Activated naive CD4-positive, alpha-beta T cell treated with anti-CD3 and anti-CD28 coated beads, Interleukin-2, amount 10 ng/mL, durations not matched to agents 7 days and 5 days (primary cell): ENCODE measurements around the gene B3GAT1.
A peak's percentile ranks its signal among the peaks of the same experiment; 100 is the strongest.

Experiments used
- CTCF ChIA-PET: fragments of 350-600 bp; sonication (Branson Sonifier 250); formaldehyde crosslinking; loops from one replicate; lab custom pipeline; 2021; ENCODE audit warnings: antibody characterized with exemption; lab: Charles Lee
- DNase-seq: peaks from one replicate; pipeline ENCODE4 v3.0.0-alpha.2; 2020
- H3K27ac Mint-ChIP-seq: one replicate; pipeline ENCODE4 v1.8.0; 2021; ENCODE audit warnings: mild to moderate bottlenecking, moderate library complexity, mixed read lengths
- H3K27me3 Mint-ChIP-seq: one replicate; pipeline ENCODE4 v1.8.0; 2021; ENCODE audit warnings: mild to moderate bottlenecking, mixed read lengths
- H3K36me3 Mint-ChIP-seq: one replicate; pipeline ENCODE4 v1.8.0; 2021; ENCODE audit warnings: mixed read lengths
- H3K4me1 Mint-ChIP-seq: one replicate; pipeline ENCODE4 v1.8.0; 2021; ENCODE audit warnings: mixed read lengths
- H3K4me3 Mint-ChIP-seq: one replicate; pipeline ENCODE4 v1.8.0; 2021; ENCODE audit warnings: mild to moderate bottlenecking, moderate library complexity, mixed read lengths
- H3K9me3 Mint-ChIP-seq: one replicate; pipeline ENCODE4 v1.8.0; 2021; ENCODE audit warnings: mixed read lengths

The B3GAT1 gene

DNA sequence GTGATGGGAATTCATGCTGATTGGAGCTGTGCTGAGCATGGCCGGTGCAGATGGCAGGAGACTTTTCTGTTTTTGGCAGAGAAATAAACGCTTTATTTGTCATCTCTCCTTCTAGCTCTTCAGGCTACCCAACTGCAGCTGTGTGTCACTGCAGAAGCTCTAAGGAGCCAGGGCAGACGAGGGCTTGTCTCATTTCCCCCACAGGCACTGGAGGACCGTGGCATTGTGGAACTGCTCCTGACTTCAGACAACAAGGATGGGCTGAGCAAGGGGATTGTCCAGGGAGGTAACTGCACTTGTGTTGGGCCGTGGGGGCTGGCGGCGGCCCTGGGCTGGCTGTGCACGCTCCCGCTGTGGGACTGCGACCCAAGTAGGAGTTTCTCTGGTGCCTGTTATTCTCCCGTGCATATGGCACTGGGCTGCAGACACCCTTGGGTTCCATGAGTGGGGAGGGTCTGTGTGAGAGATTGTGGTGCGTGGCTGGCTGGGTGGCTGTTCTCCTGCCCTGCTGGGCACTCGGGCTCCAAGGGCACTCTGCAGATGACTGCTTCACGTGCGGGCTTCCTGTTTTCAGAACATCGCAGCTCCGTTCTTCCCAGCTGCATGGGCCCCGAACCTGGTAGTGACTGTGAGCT lies 53.1 kb downstream of the B3GAT1 start:
- H3K4me1 Mint-ChIP-seq, result peaks cover 23% of the 10 kb centered on the region
- H3K27ac Mint-ChIP-seq, result no peak overlapping the region
- H3K4me3 Mint-ChIP-seq, result no peak overlapping the region
- H3K36me3 Mint-ChIP-seq, result no peaks in the 10 kb centered on the region
- H3K27me3 Mint-ChIP-seq, result peaks cover 24% of the 10 kb centered on the region
- CTCF ChIA-PET, result interaction anchor here (1.0 to 1.8 kb wide), 5 partner anchors 9 to 508 kb away, joined by 3 to 6 read pairs (median 3); no protein-coding TSS in a partner anchor
- DNase-seq, result no peak
- no peaks in the 10 kb centered on the region for H3K9me3 Mint-ChIP-seq

DNA sequence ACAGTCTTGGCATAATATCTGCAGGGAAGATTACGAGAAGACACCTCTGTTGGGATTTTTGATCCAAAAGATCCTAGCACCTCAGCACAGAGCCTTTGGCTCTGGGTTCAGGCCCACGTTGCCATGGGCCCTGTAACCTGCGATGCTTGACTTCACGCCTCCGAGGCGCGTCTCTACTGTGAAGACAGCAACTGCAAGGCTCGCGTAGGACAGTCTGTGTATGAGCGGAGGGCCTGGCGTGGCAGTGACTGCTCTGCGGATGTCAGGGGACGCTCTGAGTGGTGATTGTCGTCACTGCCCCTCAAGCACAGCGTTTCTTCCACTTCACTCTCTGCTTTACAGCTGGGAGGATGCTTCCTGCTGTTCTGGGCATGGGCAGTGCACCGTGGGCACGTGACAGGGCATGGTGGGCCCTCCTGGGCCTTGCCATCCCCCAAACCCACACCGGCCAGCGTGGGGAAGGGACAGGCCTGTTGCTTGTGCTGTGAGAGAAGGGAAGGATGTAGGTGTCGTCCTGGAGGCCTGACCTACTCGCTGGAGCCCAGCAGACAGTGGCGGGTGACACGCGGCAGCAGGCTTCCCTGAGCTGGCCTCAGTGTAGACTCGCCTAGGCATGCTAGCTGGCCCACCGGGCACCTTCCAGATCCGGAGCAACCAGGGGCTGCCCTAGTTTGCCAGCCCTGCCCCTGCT lies 53.7 kb downstream of the B3GAT1 start:
- Mint-ChIP-seq H3K27ac (no peak overlapping the region), H3K9me3 (no peaks in the 10 kb centered on the region), H3K4me1 (peaks cover 23% of the 10 kb centered on the region), H3K36me3 (no peaks in the 10 kb centered on the region), H3K27me3 (peaks cover 24% of the 10 kb centered on the region), H3K4me3 (no peak overlapping the region)
- CTCF ChIA-PET, result no interaction called here
- no peak for DNase-seq

DNA sequence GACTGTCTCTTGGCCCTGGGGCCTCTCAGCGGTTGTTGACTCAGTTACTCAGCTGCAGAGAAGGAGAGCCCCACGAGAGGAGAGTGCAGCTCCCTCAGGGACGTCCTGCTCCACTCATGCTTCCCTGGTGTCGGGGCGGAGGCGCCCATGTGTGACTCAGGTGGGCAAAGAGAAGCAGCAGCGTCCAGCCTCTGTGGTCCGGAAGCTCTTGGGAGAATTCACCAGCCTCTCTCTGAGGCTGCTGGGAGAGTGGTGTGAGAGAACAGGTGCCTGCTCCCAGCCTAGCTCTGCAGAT lies 54.5 kb downstream of the B3GAT1 start:
- Mint-ChIP-seq H3K4me1 (peaks cover 23% of the 10 kb centered on the region), H3K27me3 (peaks cover 21% of the 10 kb centered on the region), H3K27ac (no peak overlapping the region), H3K9me3 (no peaks in the 10 kb centered on the region), H3K36me3 (no peaks in the 10 kb centered on the region), H3K4me3 (no peak overlapping the region)
- CTCF ChIA-PET, result no interaction called here
- DNase-seq, result no peak

DNA sequence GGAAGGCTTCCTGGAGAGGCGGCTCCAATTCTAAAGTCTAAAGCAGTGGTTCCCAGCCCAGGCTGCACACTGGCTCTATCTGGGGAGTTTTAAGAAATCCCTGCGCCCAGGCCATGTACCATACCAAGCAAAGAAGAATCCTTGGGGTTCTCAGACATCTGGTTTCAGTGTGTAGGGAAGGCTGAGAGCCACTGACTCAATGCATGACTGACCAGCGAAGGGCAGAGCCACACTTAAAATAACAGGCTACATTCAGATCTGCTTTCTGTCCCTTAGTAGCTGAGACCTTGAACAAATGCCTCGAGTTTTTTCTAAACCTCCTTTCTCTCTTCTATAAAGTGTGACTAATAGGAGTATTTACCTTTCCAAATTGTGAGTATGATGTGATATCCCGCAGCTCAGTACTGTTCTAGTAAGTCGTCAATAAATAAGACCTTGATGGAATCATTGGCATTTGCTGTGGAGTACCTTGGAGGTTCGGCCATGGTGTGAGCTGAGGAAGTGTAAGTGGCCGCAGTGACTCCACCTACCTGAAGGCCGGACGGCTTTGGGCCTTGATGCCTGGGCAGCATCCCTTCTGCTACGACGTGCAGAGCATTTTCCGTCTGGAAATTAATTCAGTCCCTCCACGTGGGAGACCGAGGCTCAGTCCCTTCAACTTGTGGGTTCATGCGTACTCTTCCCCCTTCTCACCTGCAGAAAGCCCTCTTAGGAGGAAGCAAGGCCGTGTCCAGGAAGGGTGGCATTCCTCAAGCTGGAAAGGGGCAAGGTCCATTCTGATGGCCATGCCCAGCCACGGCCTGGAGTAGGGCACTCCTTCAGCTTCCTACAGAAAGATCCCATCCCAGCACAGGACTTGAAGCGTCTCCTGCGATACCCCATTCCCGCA lies 55.1 kb downstream of the B3GAT1 start:
- no peak overlapping the region for H3K4me3 Mint-ChIP-seq

DNA sequence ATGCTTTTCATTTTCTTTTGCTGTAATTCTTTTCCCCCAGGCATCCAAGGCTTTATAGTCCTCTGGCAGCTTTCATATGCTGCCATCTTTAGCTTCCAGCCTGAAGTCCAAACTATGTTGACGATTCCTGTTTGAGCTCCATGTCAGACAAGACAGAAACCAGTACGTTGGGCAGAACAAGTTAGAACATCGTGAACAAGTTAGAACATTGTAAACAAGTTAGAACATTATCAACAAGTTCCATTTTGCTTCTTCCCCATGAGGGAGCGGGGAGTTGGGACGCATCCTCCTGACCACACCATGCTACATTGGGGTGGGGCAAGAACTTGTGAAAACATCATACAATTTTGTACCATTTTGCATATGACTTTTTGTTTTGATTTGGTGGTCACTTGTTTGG lies 56.4 kb downstream of the B3GAT1 start:
- H3K9me3 Mint-ChIP-seq, result no peaks in the 10 kb centered on the region
- H3K4me1 Mint-ChIP-seq, result peaks cover 16% of the 10 kb centered on the region
- CTCF ChIA-PET, result no interaction called here
- peaks cover 21% of the 10 kb centered on the region for H3K27me3 Mint-ChIP-seq
- no peak overlapping the region for H3K27ac Mint-ChIP-seq
- DNase-seq, result no peak
- no peak overlapping the region for H3K4me3 Mint-ChIP-seq
- H3K36me3 Mint-ChIP-seq, result no peaks in the 10 kb centered on the region

More for the DNA sequence above, 55.1 kb downstream of the B3GAT1 start:
- Mint-ChIP-seq H3K27me3 (peaks cover 21% of the 10 kb centered on the region), H3K27ac (no peak overlapping the region), H3K36me3 (no peaks in the 10 kb centered on the region), H3K9me3 (no peaks in the 10 kb centered on the region), H3K4me1 (peaks cover 20% of the 10 kb centered on the region)
- CTCF ChIA-PET, result no interaction called here
- DNase-seq, result no peak

DNA sequence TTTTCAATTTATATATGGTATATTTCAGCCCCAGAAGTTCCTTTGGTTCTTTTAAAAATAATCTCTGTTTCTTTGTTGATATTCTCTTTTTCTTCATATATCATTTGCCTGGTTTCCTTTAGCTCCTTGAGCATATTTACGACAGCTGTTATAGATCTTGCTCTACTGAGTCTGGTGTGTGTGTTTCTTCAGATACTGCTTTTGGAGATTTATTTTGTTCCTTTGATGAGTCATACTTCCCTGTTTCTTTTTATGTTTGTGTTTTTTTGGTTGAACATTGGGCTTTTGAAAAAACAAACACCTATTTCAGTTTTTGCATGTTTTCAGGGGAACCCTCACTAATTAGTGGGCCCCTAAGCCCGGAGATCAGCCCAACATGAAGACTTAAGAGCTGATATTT lies 56.9 kb downstream of the B3GAT1 start:
- no peak overlapping the region for H3K27ac Mint-ChIP-seq
- no peak for DNase-seq

DNA sequence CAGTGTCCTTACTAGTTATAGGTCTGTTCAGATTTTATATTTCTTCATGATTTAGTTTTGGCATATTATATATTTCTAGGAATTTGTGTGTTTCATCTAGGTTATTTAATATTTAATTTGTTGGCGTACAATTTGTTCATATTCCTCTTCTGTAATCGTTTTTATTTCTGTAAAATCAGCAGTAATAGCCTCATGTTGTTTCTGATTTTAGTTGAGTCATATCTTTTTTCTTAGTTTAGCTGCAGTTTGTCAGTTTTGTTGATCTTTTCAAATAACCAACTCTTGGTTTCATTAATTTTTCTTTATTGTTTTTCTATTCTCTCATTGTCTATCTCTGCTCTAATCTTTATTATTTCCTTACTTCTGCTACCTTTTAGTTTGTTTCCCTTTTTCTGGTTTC lies 59.9 kb downstream of the B3GAT1 start:
- Mint-ChIP-seq H3K4me3 (no peak overlapping the region), H3K36me3 (no peaks in the 10 kb centered on the region), H3K4me1 (peaks cover 26% of the 10 kb centered on the region), H3K27me3 (peaks cover 8% of the 10 kb centered on the region), H3K27ac (no peak overlapping the region), H3K9me3 (no peaks in the 10 kb centered on the region)
- no peak for DNase-seq
- CTCF ChIA-PET, result no interaction called here

More for the DNA sequence above, 56.9 kb downstream of the B3GAT1 start:
- Mint-ChIP-seq H3K27me3 (peaks cover 20% of the 10 kb centered on the region), H3K4me3 (no peak overlapping the region), H3K36me3 (no peaks in the 10 kb centered on the region), H3K9me3 (no peaks in the 10 kb centered on the region), H3K4me1 (peaks cover 18% of the 10 kb centered on the region)
- CTCF ChIA-PET, result no interaction called here

GRCh38 chr11:134350381-134350780 lies 61.7 kb downstream of the B3GAT1 start:
- peaks cover 8% of the 10 kb centered on the region for H3K27me3 Mint-ChIP-seq
- H3K27ac Mint-ChIP-seq, result peak overlapping the region; percentile 63
- H3K4me1 Mint-ChIP-seq, result peaks cover 25% of the 10 kb centered on the region
- H3K36me3 Mint-ChIP-seq, result no peaks in the 10 kb centered on the region
- peak; percentile 7 for DNase-seq
- no peak overlapping the region for H3K4me3 Mint-ChIP-seq
- CTCF ChIA-PET, result interaction anchor here (0.8 kb wide), 1 partner anchor 74 kb away, joined by 3 read pairs; the partner anchor contains the start of gene GLB1L3
- no peaks in the 10 kb centered on the region for H3K9me3 Mint-ChIP-seq

- Mint-ChIP-seq H3K36me3 (no peaks in the 10 kb centered on the region), H3K27me3 (peaks cover 6% of the 10 kb centered on the region), H3K9me3 (no peaks in the 10 kb centered on the region), H3K4me3 (no peak overlapping the region), H3K27ac (peak overlapping the region; percentile 68), H3K4me1 (peaks cover 22% of the 10 kb centered on the region)
- DNase-seq, result peak; percentile 14
- CTCF ChIA-PET, result interaction anchor here (0.8 to 1.2 kb wide), 3 partner anchors 10 to 234 kb away, joined by 3 to 6 read pairs (median 3); partner anchors contain the start of gene GLB1L3
Measured at GRCh38 chr11:134349802-134350355, 62.2 kb downstream of the B3GAT1 start.

DNA sequence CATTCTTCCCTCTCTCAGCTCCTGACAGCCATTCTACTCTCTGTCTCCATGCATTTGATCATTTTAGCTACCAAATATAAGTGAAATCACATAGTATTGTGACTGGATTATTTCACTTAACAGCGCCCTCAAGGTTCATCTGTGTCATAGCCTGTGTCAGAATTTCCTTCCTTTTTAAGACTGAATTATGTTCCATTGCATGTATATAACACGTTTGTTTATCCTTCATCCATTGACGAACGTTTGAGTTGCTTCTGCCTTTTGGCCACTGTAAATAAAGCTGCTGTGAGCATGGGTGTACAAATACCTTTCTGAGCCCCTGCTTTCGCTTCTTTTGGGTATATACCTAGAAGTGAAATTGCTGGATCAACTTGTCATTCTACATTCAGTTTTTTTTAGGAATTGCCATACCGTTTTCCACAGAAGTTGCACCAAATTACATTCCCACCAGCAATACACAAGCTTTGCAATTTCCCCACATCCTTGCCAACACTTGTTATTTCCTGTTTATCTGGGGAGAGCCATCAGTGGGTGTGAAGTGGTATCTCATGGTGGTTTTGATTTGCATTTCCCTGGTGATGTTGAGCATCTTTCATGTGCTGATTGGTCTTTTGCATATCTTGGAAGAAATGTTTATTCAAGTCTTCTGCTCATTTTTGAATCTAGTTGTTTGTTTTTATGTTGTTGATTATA lies 62.8 kb downstream of the B3GAT1 start:
- Mint-ChIP-seq H3K4me3 (no peak overlapping the region), H3K4me1 (peaks cover 22% of the 10 kb centered on the region), H3K9me3 (no peaks in the 10 kb centered on the region), H3K27me3 (peaks cover 4% of the 10 kb centered on the region), H3K36me3 (no peaks in the 10 kb centered on the region), H3K27ac (peak overlapping the region; percentile 68)
- CTCF ChIA-PET, result interaction anchor here (0.9 to 1.2 kb wide), 2 partner anchors 10 to 234 kb away, joined by 3 to 6 read pairs; no protein-coding TSS in a partner anchor
- DNase-seq, result peak; percentile 19

GRCh38 chr11:134347441-134347840 lies 64.6 kb downstream of the B3GAT1 start:
- Mint-ChIP-seq H3K4me3 (no peak overlapping the region), H3K36me3 (no peaks in the 10 kb centered on the region), H3K27ac (no peak overlapping the region), H3K9me3 (no peaks in the 10 kb centered on the region), H3K4me1 (peaks cover 22% of the 10 kb centered on the region), H3K27me3 (peaks cover 7% of the 10 kb centered on the region)
- DNase-seq, result peak; percentile 14
- CTCF ChIA-PET, result no interaction called here

DNA sequence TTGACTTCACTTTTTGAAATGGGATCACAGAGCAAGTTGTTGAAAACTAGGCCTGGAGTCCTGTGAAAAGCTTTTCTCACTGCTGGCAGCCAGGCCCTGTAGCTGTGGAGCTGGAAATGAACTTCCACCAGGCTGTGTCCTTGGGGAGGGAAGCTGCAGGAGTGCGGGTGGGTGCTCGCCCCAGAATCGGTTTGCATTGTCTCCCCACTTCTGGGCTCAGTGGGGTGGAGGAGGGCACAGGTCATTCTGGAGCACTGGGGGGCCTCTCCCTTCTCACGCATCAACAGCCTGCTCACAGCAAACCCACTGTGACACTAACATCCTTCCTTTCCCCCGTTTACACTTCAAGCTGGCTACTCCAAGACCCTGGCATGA lies 65.1 kb downstream of the B3GAT1 start:
- no peak overlapping the region for H3K4me3 Mint-ChIP-seq
- H3K36me3 Mint-ChIP-seq, result no peaks in the 10 kb centered on the region
- H3K4me1 Mint-ChIP-seq, result peaks cover 22% of the 10 kb centered on the region
- no peak overlapping the region for H3K27ac Mint-ChIP-seq
- DNase-seq, result no peak
- H3K27me3 Mint-ChIP-seq, result peaks cover 7% of the 10 kb centered on the region
- CTCF ChIA-PET, result no interaction called here
- no peaks in the 10 kb centered on the region for H3K9me3 Mint-ChIP-seq

- CTCF ChIA-PET, result interaction anchor here (0.7 kb wide), 1 partner anchor 13 kb away, joined by 3 read pairs; no protein-coding TSS in a partner anchor
- Mint-ChIP-seq H3K27ac (no peak overlapping the region), H3K9me3 (no peaks in the 10 kb centered on the region), H3K36me3 (no peaks in the 10 kb centered on the region), H3K4me1 (peaks cover 22% of the 10 kb centered on the region), H3K4me3 (no peak overlapping the region), H3K27me3 (peaks cover 7% of the 10 kb centered on the region)
- DNase-seq, result peak; percentile 17
Measured at GRCh38 chr11:134346101-134346975, 65.7 kb downstream of the B3GAT1 start.
